Measurements from ENCODE around the gene BRD7. TPM values are rescaled to one million over a fixed set of nuclear protein-coding genes. Genes with fewer than 3 reads are reported as not detected.

Gene BRD7
- total and polyA plus RNA-seq, 2 donors (not counting 3 experiments of a cell fraction or from before 2014, with no cell fraction given) = 17.1 to 69.1 TPM

DNA sequence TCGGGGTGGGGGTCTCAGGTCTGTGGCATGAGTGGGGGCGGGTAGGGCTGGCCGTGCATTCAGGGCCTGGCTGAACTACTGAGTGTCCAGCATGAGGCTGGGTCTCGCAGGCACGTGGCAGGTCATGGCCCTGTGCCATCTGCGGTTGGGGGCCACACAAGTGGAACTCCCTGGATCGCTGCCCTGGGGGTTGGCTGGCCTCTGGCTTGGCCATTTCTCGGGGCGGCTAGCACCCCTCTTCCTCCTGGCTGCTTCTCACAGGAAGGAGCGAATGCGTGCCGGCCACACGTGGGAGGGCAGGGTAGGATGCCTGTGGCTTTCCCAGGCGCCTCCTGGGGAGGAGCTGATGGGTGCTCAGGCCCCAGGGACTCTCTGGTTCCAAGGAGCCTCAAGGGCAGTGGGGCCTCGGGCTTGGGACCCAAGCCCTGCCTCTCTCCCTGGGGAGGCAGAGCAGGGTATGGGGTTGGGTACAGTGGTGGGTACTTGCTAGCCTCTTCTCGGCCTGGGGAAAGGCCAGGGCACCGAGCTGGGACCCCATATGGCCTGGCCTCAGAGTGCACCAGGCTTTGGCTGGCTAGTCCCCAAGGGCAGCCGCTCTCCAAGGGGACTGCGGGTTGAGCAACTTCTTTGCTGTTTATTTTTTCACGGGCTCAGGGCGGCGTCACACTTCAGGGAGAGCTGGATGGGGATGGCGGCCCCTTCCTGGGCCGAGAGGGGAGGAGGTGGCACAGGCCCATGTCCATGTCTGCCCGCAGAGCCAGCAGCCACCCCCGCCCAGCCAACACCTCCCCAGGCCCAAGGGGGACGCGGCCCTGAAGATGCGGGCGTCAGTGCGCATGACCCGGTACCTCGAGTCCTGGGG, 65.0 kb downstream of the BRD7 start:
- FAIRE-seq = no peak

More for the DNA sequence above, 65.0 kb downstream of the BRD7 start:
- Histone ChIP-seq H2AFZ (ENCODE audit: low read depth, low read length) (no peak overlapping the region), H3K4me3 (replicated peaks in 1 of 3; ENCODE audit: insufficient read depth in 1 of 3, low read depth in 1 of 3, low read length in 3 of 3) (no peak overlapping the region), H3K9me1 (replicated peaks; ENCODE audit: control insufficient read depth, extremely low read depth, insufficient read depth, low read length) (no peaks in the 10 kb centered on the region), H3K4me2 (ENCODE audit: insufficient read depth, low read length) (no peak overlapping the region), H3K4me1 (ENCODE audit: control insufficient read depth, extremely low read depth, insufficient read depth, low read length) (no peaks in the 10 kb centered on the region), H3K9me3 (replicated peaks; ENCODE audit: control insufficient read depth, insufficient read depth, low read length) (no peaks in the 10 kb centered on the region), H3K27me3 (ENCODE audit: control insufficient read depth in 2 of 2, insufficient read depth in 2 of 2, low read length in 2 of 2) (no peaks in the 10 kb centered on the region), H3K9ac (replicated peaks; ENCODE audit: extremely low read depth, insufficient read depth, low read length) (no peak overlapping the region), H3K27ac (ENCODE audit: insufficient read depth, low read depth, low read length) (no peak overlapping the region), H4K20me1 (replicated peaks; ENCODE audit: control insufficient read depth, extremely low read depth, insufficient read depth, low read length) (no peaks in the 10 kb centered on the region), H3K36me3 (ENCODE audit: control insufficient read depth in 2 of 2, extremely low read depth in 1 of 2, insufficient read depth in 2 of 2, low read length in 2 of 2) (no peaks in the 10 kb centered on the region), H3K79me2 (ENCODE audit: control insufficient read depth, insufficient read depth, low read length) (no peaks in the 10 kb centered on the region)
- dilution Hi-C loops (cut with MboI; ENCODE audit: extremely low pct_ligation_motif_present, low sequenced_read_pairs) (no loop called here), intact Hi-C loops (cut with micrococcal nuclease) (no loop called here)
- ChIA-PET POLR2A (no interaction called here), CTCF (no interaction called here)
- no TSS peak for BruUV-seq (replicated peaks)
- no peak for TF ChIP-seq CTCF (IDR thresholded peaks at IDR 0.05; ENCODE audit: extremely low read depth in 1 of 2, insufficient read depth in 1 of 2, low read depth in 1 of 2, low read length in 2 of 2)
- TF ChIP-seq POLR2AphosphoS5 (IDR thresholded peaks at IDR 0.05; ENCODE audit: insufficient read depth, low read depth, low read length) = no peak
- DNase-seq (ENCODE audit: low read depth, low spot score) = no peak
